Neural progenitor cell (in vitro differentiated cells): ENCODE results near the gene TBPL1.

ENCODE experiments used
- CTCF ChIP-seq: fragments of 200-600 bp; sonication (generic); IDR thresholded peaks from 2 replicates; pipeline ENCODE4 v1.5.1; 2017; ENCODE audit warnings: antibody characterized with exemption, mild to moderate bottlenecking
- EZH2 ChIP-seq: fragments of 200-600 bp; sonication (generic); IDR thresholded peaks from 2 replicates; pipeline ENCODE4 v1.6.1; 2017; ENCODE audit warnings: antibody characterized with exemption, mild to moderate bottlenecking, moderate library complexity

- TF ChIP-seq CTCF (no peak), EZH2 (no peak)
Measured at GRCh38 chr6:133969285-133969920, 16.4 kb downstream of the TBPL1 start.
